Hepatocyte (in vitro differentiated cells): ENCODE data around the gene ZNF407.

Source experiments
- EZH2phosphoT487 ChIP-seq: fragments of 200-600 bp; sonication (generic); IDR thresholded peaks from one replicate; pipeline ENCODE4 v1.6.1; 2018; ENCODE audit warnings: antibody characterized with exemption, mild to moderate bottlenecking, low read depth, moderate library complexity; ENCODE audit not compliant: unreplicated experiment, severe bottlenecking
- TF ChIP-seq, protein P1 (sequence below): fragments of 200-600 bp; sonication (generic); IDR thresholded peaks from 2 replicates; pipeline ENCODE4 v1.5.1; 2016; ENCODE audit warnings: antibody characterized with exemption, mild to moderate bottlenecking; ENCODE audit not compliant: poor library complexity

- TF ChIP-seq, protein P1, sequence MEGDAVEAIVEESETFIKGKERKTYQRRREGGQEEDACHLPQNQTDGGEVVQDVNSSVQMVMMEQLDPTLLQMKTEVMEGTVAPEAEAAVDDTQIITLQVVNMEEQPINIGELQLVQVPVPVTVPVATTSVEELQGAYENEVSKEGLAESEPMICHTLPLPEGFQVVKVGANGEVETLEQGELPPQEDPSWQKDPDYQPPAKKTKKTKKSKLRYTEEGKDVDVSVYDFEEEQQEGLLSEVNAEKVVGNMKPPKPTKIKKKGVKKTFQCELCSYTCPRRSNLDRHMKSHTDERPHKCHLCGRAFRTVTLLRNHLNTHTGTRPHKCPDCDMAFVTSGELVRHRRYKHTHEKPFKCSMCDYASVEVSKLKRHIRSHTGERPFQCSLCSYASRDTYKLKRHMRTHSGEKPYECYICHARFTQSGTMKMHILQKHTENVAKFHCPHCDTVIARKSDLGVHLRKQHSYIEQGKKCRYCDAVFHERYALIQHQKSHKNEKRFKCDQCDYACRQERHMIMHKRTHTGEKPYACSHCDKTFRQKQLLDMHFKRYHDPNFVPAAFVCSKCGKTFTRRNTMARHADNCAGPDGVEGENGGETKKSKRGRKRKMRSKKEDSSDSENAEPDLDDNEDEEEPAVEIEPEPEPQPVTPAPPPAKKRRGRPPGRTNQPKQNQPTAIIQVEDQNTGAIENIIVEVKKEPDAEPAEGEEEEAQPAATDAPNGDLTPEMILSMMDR = no peak
- no peak for TF ChIP-seq EZH2phosphoT487
These were observed 65.0 kb downstream of the ZNF407 start for GRCh38 chr18:74662622-74663021.
